H9 (cell line): ENCODE measurements around the gene SH2D2A. TPM values are rescaled to one million over a fixed set of nuclear protein-coding genes. Genes with fewer than 3 reads are reported as not detected.

Experiments
- DNase-seq: peaks from one replicate; pipeline ENCODE4 v3.0.0-alpha.2; 2017
- H2AFZ ChIP-seq: one replicate; pipeline ENCODE4 v1.6.1; 2013; ENCODE audit warnings: mild to moderate bottlenecking, low read length, control low read depth, moderate library complexity
- H2AK5ac ChIP-seq: 2 replicates; pipeline ENCODE4 v1.6.1; 2013; ENCODE audit warnings: low read length, control low read depth, mixed read lengths; ENCODE audit not compliant: insufficient read length
- H2BK120ac ChIP-seq: one replicate; pipeline ENCODE4 v1.6.1; 2013; ENCODE audit warnings: low read depth, mild to moderate bottlenecking, low read length, control low read depth, inconsistent platforms; ENCODE audit not compliant: poor library complexity, severe bottlenecking
- H2BK12ac ChIP-seq: 2 replicates; pipeline ENCODE4 v1.6.1; 2013; ENCODE audit warnings: low read length, control low read depth, mixed read lengths, low read depth; ENCODE audit not compliant: insufficient read length
- H2BK15ac ChIP-seq: 2 replicates; pipeline ENCODE4 v1.6.1; 2013; ENCODE audit warnings: low read depth, low read length, control low read depth
- H2BK20ac ChIP-seq: one replicate; pipeline ENCODE4 v1.6.1; 2013; ENCODE audit warnings: low read depth, mild to moderate bottlenecking, low read length, control low read depth, inconsistent platforms; ENCODE audit not compliant: poor library complexity, severe bottlenecking
- H2BK5ac ChIP-seq: 2 replicates; pipeline ENCODE4 v1.6.1; 2013; ENCODE audit warnings: low read length, control low read depth, mixed read lengths; ENCODE audit not compliant: insufficient read length
- H3K14ac ChIP-seq: 2 replicates; pipeline ENCODE4 v1.6.1; 2013; ENCODE audit warnings: low read length, control low read depth; ENCODE audit not compliant: insufficient read depth
- H3K18ac ChIP-seq: 2 replicates; pipeline ENCODE4 v1.6.1; 2013; ENCODE audit warnings: low read depth, mild to moderate bottlenecking, mixed read lengths, low read length, control low read depth; ENCODE audit not compliant: insufficient read length
- H3K23ac ChIP-seq: 2 replicates; pipeline ENCODE4 v1.6.1; 2013; ENCODE audit warnings: low read length, control low read depth, mixed read lengths, low read depth; ENCODE audit not compliant: insufficient read length
- H3K23me2 ChIP-seq: 2 replicates; pipeline ENCODE4 v1.6.1; 2013; ENCODE audit warnings: low read depth, mild to moderate bottlenecking, mixed read lengths, low read length, control low read depth; ENCODE audit not compliant: insufficient read length, poor library complexity, severe bottlenecking
- H3K27ac ChIP-seq: 2 replicates; pipeline ENCODE4 v1.5.1; 2013; ENCODE audit warnings: low read length, control low read depth, mixed read lengths, low read depth; ENCODE audit not compliant: insufficient read length
- H3K27me3 ChIP-seq: 2 replicates; pipeline ENCODE4 v1.6.1; 2013; ENCODE audit warnings: low read length, control low read depth, inconsistent platforms; ENCODE audit not compliant: insufficient read depth
- H3K4ac ChIP-seq: 2 replicates; pipeline ENCODE4 v1.6.1; 2013; ENCODE audit warnings: low read depth, mild to moderate bottlenecking, control low read depth, inconsistent platforms, low read length, moderate library complexity
- H3K4me1 ChIP-seq: 2 replicates; pipeline ENCODE4 v1.6.1; 2013; ENCODE audit warnings: low read length, control low read depth, inconsistent platforms; ENCODE audit not compliant: insufficient read depth
- H3K4me2 ChIP-seq: 2 replicates; pipeline ENCODE4 v1.6.1; 2013; ENCODE audit warnings: low read length, control low read depth, mixed read lengths; ENCODE audit not compliant: insufficient read length, insufficient read depth
- H3K56ac ChIP-seq: 2 replicates; pipeline ENCODE4 v1.6.1; 2013; ENCODE audit warnings: low read depth, mild to moderate bottlenecking, mixed read lengths, low read length, control low read depth; ENCODE audit not compliant: insufficient read length
- H3K79me1 ChIP-seq: 2 replicates; pipeline ENCODE4 v1.6.1; 2013; ENCODE audit warnings: low read depth, mild to moderate bottlenecking, moderate library complexity, low read length, control low read depth, inconsistent platforms; ENCODE audit not compliant: insufficient read depth, poor library complexity, severe bottlenecking
- H3K79me2 ChIP-seq: 2 replicates; pipeline ENCODE4 v1.6.1; 2013; ENCODE audit warnings: low read length, control low read depth, inconsistent platforms; ENCODE audit not compliant: insufficient read depth
- H3K9ac ChIP-seq: 2 replicates; pipeline ENCODE4 v1.6.1; 2013; ENCODE audit warnings: low read length, control low read depth, mixed read lengths; ENCODE audit not compliant: insufficient read length; ENCODE audit errors: extremely low read depth
- H3K9me3 ChIP-seq: one replicate; pipeline ENCODE4 v1.6.1; 2013; ENCODE audit warnings: low read depth, low read length, inconsistent platforms; ENCODE audit not compliant: control insufficient read depth
- H3T11ph ChIP-seq: one replicate; pipeline ENCODE4 v1.6.1; 2013; ENCODE audit warnings: mild to moderate bottlenecking, low read length, control low read depth, inconsistent platforms
- H4K20me1 ChIP-seq: one replicate; pipeline ENCODE4 v1.6.1; 2013; ENCODE audit not compliant: control insufficient read depth, insufficient read length, insufficient read depth
- H4K5ac ChIP-seq: 2 replicates; pipeline ENCODE4 v1.6.1; 2013; ENCODE audit warnings: low read depth, mild to moderate bottlenecking, mixed read lengths, low read length, control low read depth; ENCODE audit not compliant: insufficient read length
- H4K8ac ChIP-seq: replicated peaks from 2 replicates; pipeline ENCODE4 v1.6.1; 2013; ENCODE audit warnings: low read length, control low read depth, mixed read lengths, low read depth; ENCODE audit not compliant: insufficient read length
- H4K91ac ChIP-seq: 2 replicates; pipeline ENCODE4 v1.6.1; 2013; ENCODE audit warnings: low read depth, mild to moderate bottlenecking, moderate library complexity, mixed read lengths, low read length, control low read depth; ENCODE audit not compliant: insufficient read length
- H3K27ac Mint-ChIP-seq, 3 experiments: 2 replicates in 2 of 3; 3 replicates in 1 of 3; pipeline ENCODE4 v1.8.0; 2020 to 2021; ENCODE audit warnings: mixed read lengths in 3 of 3, mild to moderate bottlenecking in 1 of 3, moderate library complexity in 1 of 3
- H3K27me3 Mint-ChIP-seq: 2 replicates; pipeline ENCODE4 v1.8.0; 2021; ENCODE audit warnings: low read depth, mild to moderate bottlenecking, moderate library complexity, mixed read lengths
- H3K36me3 Mint-ChIP-seq, 3 experiments: 2 replicates in 2 of 3; 3 replicates in 1 of 3; pipeline ENCODE4 v1.8.0; 2020 to 2021; ENCODE audit warnings: low read depth in 3 of 3, mixed read lengths in 3 of 3; ENCODE audit not compliant: insufficient read depth in 1 of 3
- H3K4me1 Mint-ChIP-seq, 2 experiments: 2 replicates each; pipeline ENCODE4 v1.8.0; 2020; ENCODE audit warnings: mixed read lengths in 2 of 2
- H3K4me3 Mint-ChIP-seq, 2 experiments: 2 replicates in 1 of 2; 3 replicates in 1 of 2; pipeline ENCODE4 v1.8.0; 2020 to 2021; ENCODE audit warnings: mild to moderate bottlenecking in 2 of 2, mixed read lengths in 2 of 2, moderate library complexity in 1 of 2
- H3K9me3 Mint-ChIP-seq, 2 experiments: 2 replicates in 1 of 2; 3 replicates in 1 of 2; pipeline ENCODE4 v1.8.0; 2020; ENCODE audit warnings: mild to moderate bottlenecking in 2 of 2, mixed read lengths in 2 of 2, moderate library complexity in 1 of 2
- WGBS: extraction: QIAGEN DNeasy Blood & Tissue Kit; methylation state at CpG from one replicate; pipeline ENCODE4 v1.1.7; 2013; ENCODE audit warnings: missing lambda C conversion rate, low lambda C conversion rate, mixed read lengths; ENCODE audit not compliant: insufficient read length; ENCODE audit errors: extremely low coverage; 5-methylcytosine and 5-hydroxymethylcytosine counted together
- total RNA-seq: library from RNA; stranded (reverse); gene quantifications from 2 replicates; pipeline ENCODE4 v1.2.1, GENCODE V29; 2021
- TF ChIP-seq, protein P1 (sequence below): fragments of 200-600 bp; sonication (generic); conservative IDR thresholded peaks from 3 replicates; pipeline ENCODE4 v1.8.0; 2021; ENCODE audit warnings: antibody characterized with exemption, mild to moderate bottlenecking

Gene SH2D2A
- total RNA-seq, 1 experiment from 2014 or later: 2.0 TPM

DNA sequence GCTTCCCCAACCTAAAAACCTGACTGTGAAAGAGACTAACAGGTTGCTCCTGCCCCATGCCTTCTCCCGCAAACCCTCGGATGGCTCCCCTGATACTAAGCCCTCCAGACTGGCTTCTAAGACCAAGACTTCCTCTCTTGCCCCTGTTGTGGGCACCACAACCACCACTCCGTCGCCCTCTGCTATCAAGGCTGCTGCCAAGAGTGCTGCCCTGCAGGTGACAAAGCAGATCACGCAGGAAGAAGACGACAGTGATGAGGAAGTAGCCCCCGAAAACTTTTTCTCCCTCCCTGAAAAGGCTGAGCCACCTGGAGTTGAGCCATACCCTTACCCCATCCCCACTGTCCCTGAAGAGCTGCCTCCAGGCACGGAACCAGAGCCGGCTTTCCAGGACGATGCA is 30.0 kb downstream of the SH2D2A start:
- Histone ChIP-seq H3K56ac (no peak overlapping the region), H3K4ac (no peak overlapping the region), H3K4me1 (no peaks in the 10 kb centered on the region), H3K18ac (no peak overlapping the region), H4K8ac (no peak overlapping the region), H4K5ac (no peak overlapping the region), H3K4me2 (no peak overlapping the region), H3K79me2 (0 out of 2 replicates have a peak, but pooled peaks cover 2% of the 10 kb centered on the region), H3K14ac (no peak overlapping the region), H3K79me1 (peaks cover 2% of the 10 kb centered on the region), H2BK20ac (no peak overlapping the region), H3K9ac (no peak overlapping the region), H3K23me2 (no peaks in the 10 kb centered on the region), H3K9me3 (no peaks in the 10 kb centered on the region), H2BK5ac (no peak overlapping the region), H4K20me1 (peaks cover 2% of the 10 kb centered on the region), H2AK5ac (no peak overlapping the region), H4K91ac (no peak overlapping the region), H2BK120ac (no peak overlapping the region), H3K27me3 (no peaks in the 10 kb centered on the region), H3K27ac (no peak overlapping the region), H2AFZ (no peak overlapping the region), H2BK15ac (no peak overlapping the region), H3T11ph (no peak overlapping the region), H3K23ac (no peak overlapping the region), H2BK12ac (no peak overlapping the region)
- TF ChIP-seq, protein P1, sequence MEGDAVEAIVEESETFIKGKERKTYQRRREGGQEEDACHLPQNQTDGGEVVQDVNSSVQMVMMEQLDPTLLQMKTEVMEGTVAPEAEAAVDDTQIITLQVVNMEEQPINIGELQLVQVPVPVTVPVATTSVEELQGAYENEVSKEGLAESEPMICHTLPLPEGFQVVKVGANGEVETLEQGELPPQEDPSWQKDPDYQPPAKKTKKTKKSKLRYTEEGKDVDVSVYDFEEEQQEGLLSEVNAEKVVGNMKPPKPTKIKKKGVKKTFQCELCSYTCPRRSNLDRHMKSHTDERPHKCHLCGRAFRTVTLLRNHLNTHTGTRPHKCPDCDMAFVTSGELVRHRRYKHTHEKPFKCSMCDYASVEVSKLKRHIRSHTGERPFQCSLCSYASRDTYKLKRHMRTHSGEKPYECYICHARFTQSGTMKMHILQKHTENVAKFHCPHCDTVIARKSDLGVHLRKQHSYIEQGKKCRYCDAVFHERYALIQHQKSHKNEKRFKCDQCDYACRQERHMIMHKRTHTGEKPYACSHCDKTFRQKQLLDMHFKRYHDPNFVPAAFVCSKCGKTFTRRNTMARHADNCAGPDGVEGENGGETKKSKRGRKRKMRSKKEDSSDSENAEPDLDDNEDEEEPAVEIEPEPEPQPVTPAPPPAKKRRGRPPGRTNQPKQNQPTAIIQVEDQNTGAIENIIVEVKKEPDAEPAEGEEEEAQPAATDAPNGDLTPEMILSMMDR: no peak
- no peak overlapping the region for H3K4me3 Mint-ChIP-seq
- no peaks in the 10 kb centered on the region for H3K4me1 Mint-ChIP-seq
- H3K27me3 Mint-ChIP-seq: no peaks in the 10 kb centered on the region
- no peak for DNase-seq
- no peak overlapping the region for H3K27ac Mint-ChIP-seq
- H3K9me3 Mint-ChIP-seq: no peaks in the 10 kb centered on the region
- peaks cover 33 to 78% (median 69%) of the 10 kb centered on the region in 3 experiments; a peak in 6 of 7 replicates for H3K36me3 Mint-ChIP-seq
- no CpG with 5 or more reads among the region's 10 CpGs for WGBS
